Measurements from ENCODE around the gene MARS1.
"Not testable (repeated sequence)": the region's sequence is repeated elsewhere in the genome, so short reads cannot be mapped to it uniquely, and the experiment has no call there.

The MARS1 gene

DNA sequence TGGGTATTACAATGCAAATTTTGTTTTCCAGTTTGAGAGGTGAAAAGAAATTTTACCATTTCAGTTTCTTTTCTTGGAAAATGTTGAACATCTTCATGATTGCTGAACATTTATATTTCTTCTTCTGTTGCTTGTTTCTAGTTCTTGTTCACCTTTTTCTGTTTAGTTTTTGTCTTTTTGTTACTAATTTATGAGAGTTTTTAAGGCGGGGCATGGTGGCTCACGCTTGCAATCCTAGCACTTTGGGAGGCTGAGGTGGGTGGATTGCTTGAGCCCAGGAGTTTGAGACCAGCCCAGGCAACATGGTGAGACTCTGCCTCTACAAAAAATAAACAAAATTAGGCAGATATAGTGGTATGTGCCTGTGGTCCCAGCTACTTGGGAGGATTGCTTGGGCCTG is 72.6 kb downstream of the MARS1 start:
- no peak overlapping the region for H3K27ac ChIP-seq
- no peak overlapping the region for H3K9ac ChIP-seq
- H3K4me1 ChIP-seq (ENCODE audit: low read depth, poor library complexity, severe bottlenecking): no peaks in the 10 kb centered on the region
- no peak overlapping the region for H2AFZ ChIP-seq (ENCODE audit: low read depth)
- H4K20me1 ChIP-seq (ENCODE audit: insufficient read depth): no peaks in the 10 kb centered on the region
- H3K36me3 ChIP-seq (ENCODE audit: insufficient read depth): no peaks in the 10 kb centered on the region
- no peaks in the 10 kb centered on the region for H3K79me2 ChIP-seq (ENCODE audit: insufficient read depth, low read depth)
- H3K27me3 ChIP-seq (ENCODE audit: insufficient read depth, low read depth): peaks cover 5% of the 10 kb centered on the region; the same call in 1 of the 2 replicates
- no peak overlapping the region for H3K4me3 ChIP-seq (IDR thresholded peaks at IDR 0.05; ENCODE audit: insufficient read depth, low read depth, low read length)
- no peak overlapping the region for H3K4me2 ChIP-seq
- TF ChIP-seq, protein P1, sequence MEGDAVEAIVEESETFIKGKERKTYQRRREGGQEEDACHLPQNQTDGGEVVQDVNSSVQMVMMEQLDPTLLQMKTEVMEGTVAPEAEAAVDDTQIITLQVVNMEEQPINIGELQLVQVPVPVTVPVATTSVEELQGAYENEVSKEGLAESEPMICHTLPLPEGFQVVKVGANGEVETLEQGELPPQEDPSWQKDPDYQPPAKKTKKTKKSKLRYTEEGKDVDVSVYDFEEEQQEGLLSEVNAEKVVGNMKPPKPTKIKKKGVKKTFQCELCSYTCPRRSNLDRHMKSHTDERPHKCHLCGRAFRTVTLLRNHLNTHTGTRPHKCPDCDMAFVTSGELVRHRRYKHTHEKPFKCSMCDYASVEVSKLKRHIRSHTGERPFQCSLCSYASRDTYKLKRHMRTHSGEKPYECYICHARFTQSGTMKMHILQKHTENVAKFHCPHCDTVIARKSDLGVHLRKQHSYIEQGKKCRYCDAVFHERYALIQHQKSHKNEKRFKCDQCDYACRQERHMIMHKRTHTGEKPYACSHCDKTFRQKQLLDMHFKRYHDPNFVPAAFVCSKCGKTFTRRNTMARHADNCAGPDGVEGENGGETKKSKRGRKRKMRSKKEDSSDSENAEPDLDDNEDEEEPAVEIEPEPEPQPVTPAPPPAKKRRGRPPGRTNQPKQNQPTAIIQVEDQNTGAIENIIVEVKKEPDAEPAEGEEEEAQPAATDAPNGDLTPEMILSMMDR (conservative IDR thresholded peaks at IDR 0.05; ENCODE audit: low read depth, low read length): no peak

DNA sequence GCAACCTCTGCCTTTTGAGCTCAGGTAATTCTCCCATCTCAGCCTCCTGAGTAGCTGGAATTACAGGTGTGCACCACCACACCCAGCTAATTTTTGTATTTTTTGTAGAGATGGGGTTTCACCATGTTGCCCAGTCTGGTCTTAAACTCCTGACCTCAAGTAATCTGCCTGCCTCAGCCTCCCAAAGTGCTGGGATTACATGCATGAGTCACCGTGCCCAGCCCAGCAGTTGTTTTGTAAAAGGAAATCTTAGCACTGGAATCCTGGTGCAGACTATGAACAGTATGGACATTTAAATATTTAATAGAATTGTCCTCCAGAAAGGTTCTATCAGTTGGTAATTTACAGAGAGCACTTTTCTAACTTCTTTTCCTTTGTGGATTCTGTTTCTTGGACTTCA is 73.2 kb downstream of the MARS1 start:
- H3K27ac ChIP-seq; H3K9ac ChIP-seq; H3K4me2 ChIP-seq; H3K79me2 ChIP-seq (ENCODE audit: insufficient read depth, low read depth); H3K27me3 ChIP-seq (ENCODE audit: insufficient read depth, low read depth); H3K4me3 ChIP-seq (IDR thresholded peaks at IDR 0.05; ENCODE audit: insufficient read depth, low read depth, low read length); H3K4me1 ChIP-seq (ENCODE audit: low read depth, poor library complexity, severe bottlenecking); H3K36me3 ChIP-seq (ENCODE audit: insufficient read depth); H4K20me1 ChIP-seq (ENCODE audit: insufficient read depth); H2AFZ ChIP-seq (ENCODE audit: low read depth): not testable (repeated sequence)

DNA sequence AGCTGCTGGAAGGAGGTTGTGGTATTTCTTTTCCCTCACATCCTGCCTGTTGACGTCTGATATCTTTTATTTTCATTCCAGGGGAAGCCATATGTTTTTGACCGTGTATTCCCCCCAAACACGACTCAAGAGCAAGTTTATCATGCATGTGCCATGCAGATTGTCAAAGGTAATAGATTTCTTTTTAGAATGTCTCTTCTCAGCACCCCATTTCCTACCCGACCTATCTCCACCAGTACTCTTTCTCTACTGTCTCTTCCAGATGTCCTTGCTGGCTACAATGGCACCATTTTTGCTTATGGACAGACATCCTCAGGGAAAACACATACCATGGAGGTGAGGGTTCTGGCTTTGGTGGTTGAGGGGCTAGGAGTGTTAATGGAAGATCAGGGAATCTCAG is 75.5 kb downstream of the MARS1 start:
- H3K4me2 ChIP-seq: no peak overlapping the region
- no peak overlapping the region for H3K4me3 ChIP-seq (IDR thresholded peaks at IDR 0.05; ENCODE audit: insufficient read depth, low read depth, low read length)
- H3K27ac ChIP-seq: no peak overlapping the region
- H3K9ac ChIP-seq: no peak overlapping the region
- H3K79me2 ChIP-seq (ENCODE audit: insufficient read depth, low read depth): no peaks in the 10 kb centered on the region
- no peaks in the 10 kb centered on the region for H3K36me3 ChIP-seq (ENCODE audit: insufficient read depth)
- no peaks in the 10 kb centered on the region for H3K4me1 ChIP-seq (ENCODE audit: low read depth, poor library complexity, severe bottlenecking)
- H2AFZ ChIP-seq (ENCODE audit: low read depth): no peak overlapping the region
- TF ChIP-seq, protein P1 (conservative IDR thresholded peaks at IDR 0.05; ENCODE audit: low read depth, low read length): no peak
- H4K20me1 ChIP-seq (ENCODE audit: insufficient read depth): no peaks in the 10 kb centered on the region
- peaks cover 5% of the 10 kb centered on the region; the same call in 1 of the 2 replicates for H3K27me3 ChIP-seq (ENCODE audit: insufficient read depth, low read depth)

DNA sequence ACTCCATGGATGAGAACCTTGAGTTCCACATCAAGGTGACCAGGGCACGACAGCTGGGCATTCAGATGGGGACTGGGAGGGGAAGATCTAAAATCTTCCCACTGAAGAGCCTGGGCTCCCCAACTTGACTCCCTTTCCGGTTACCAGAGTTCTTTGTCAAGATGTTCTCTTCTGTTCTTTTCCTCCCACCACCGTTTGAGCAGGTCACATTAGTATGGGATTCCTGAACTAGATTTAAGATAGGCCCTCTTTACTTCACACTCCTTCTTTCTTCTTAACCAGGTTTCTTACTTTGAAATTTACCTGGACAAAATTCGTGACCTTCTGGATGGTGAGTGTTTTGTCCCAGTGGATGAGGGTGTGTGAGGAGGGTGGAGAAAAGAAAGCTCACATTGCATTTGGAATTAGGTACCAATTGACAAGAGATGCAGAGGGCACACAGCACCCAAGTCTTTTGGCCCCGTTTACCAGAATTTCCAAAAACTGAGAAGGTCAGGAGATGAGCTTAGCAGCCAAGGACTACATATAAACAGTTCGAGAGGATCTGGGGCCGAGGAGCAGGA is 76.4 kb downstream of the MARS1 start:
- Histone ChIP-seq H3K36me3 (ENCODE audit: insufficient read depth) (no peaks in the 10 kb centered on the region), H3K27me3 (ENCODE audit: insufficient read depth, low read depth) (peaks cover 5% of the 10 kb centered on the region; the same call in 1 of the 2 replicates), H3K79me2 (ENCODE audit: insufficient read depth, low read depth) (no peaks in the 10 kb centered on the region), H3K27ac (no peak overlapping the region), H2AFZ (ENCODE audit: low read depth) (no peak overlapping the region), H3K4me2 (no peak overlapping the region), H4K20me1 (ENCODE audit: insufficient read depth) (no peaks in the 10 kb centered on the region), H3K9ac (no peak overlapping the region), H3K4me3 (IDR thresholded peaks at IDR 0.05; ENCODE audit: insufficient read depth, low read depth, low read length) (no peak overlapping the region), H3K4me1 (ENCODE audit: low read depth, poor library complexity, severe bottlenecking) (no peaks in the 10 kb centered on the region)
- TF ChIP-seq, protein P1 (conservative IDR thresholded peaks at IDR 0.05; ENCODE audit: low read depth, low read length): no peak
